ENCODE results near the gene SATL1. TPM values are rescaled to one million over a fixed set of nuclear protein-coding genes. Genes with fewer than 3 reads are reported as not detected.
"Not testable (repeated sequence)": the region's sequence is repeated elsewhere in the genome, so short reads cannot be mapped to it uniquely, and the experiment has no call there.

The SATL1 gene, protein sequence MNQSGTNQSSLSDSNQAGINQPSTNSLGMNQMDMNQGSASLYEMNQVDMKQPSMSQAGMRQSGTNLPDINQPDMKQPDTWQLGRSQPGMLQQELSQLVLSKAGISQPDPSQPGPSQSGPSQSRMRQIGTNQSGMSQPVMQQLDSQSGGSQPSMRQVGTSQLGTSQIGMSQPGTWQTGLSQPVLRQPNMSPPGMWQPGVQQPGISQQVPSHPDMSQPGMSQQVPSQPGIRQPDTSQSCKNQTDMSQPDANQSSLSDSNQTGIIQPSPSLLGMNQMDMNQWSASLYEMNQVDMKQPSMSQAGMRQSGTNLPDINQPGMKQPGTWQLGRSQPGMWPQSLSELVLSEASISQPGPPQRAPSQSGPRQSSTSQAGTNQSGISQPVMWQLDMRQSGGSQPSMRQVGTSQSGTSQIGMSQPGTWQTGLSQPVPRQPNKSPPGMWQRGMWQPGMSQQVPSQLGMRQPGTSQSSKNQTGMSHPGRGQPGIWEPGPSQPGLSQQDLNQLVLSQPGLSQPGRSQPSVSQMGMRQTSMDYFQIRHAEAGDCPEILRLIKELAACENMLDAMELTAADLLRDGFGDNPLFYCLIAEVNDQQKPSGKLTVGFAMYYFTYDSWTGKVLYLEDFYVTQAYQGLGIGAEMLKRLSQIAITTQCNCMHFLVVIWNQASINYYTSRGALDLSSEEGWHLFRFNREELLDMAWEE
- total RNA-seq: under 0.01 TPM

DNA sequence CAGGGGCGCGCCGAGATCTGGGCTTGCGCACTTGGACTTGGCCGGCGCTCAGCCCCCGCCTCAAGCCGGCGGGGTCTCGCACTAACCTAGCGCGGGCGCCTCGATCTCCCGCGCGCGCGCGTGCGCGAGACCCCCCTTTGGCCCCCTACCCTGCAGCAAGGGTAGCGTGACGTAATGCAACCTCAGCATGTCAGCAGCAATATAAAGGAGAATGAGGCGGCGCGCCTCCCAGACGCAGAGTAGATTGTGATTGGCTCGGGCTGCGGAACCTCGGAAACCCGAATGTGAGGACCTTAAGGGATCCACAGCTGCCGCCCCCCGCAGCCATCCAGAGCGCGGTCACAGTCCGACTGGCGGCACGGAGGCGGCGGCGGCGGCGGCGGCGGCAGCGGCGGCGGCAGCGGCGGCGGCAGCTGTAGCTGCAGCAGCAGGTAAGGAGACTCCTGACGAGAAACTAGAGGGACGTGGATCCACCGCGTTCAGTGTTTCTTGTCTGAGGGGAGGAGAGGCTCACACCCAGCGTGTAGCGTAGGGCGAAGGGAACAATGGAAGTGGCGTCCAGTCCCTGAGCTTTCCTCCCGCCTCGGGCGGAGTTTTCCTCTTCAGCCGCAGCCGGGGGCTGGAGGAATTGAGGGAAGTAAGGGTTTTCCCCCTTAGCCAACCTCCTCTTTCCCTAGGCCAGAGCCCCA lies at the start of gene SATL1, which contains the start of gene ZNF711:
Gene SATL1, minus strand, starts transcription at position 19 of the 689 bp plus-strand sequence. CDS start 134,811 bp downstream, outside the sequence.
Gene ZNF711, plus strand, starts transcription at position 231 of the 689 bp plus-strand sequence. CDS start 3,582 bp downstream, outside the sequence.
- peak in 2 of 3 donors; percentile 84 to 90 for DNase-seq (ENCODE audit: low read depth in 2 of 3, low spot score in 2 of 3)

DNA sequence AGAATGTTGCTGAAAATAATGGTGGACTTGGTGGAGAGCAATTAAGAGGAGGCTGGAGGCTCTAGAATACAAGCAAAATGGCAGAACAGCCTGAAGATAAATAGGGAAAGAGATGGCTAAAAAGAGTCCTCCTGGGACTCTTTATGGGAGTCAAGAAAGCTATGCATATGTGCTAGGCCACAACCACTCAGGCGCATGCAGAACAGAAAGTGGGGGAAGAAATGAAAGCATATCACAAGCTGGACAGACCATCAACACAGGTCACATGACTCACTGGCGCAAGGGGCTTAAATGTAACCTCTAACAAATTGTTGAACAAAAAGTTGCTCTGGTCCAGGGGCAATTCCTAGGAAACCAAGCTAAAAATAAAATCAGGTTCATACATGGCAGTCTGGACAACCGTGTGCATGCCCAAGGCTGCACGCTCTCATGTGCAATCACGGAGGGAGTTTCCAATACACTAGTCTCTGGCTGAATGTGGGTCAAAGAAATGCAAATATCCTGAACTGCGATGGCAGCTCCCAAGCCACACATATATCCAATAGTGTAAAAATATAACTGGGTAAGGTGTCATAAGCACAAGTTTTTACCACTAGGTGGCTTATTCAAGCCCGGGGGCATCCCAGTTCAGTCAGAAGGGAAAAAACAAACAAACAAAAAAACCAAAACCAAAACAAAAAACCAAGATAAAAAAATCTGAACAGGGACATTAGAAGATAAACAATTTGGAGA lies 45.6 kb upstream of the SATL1 start:
- DNase-seq (ENCODE audit: low read depth in 2 of 3, low spot score in 2 of 3): no peak

DNA sequence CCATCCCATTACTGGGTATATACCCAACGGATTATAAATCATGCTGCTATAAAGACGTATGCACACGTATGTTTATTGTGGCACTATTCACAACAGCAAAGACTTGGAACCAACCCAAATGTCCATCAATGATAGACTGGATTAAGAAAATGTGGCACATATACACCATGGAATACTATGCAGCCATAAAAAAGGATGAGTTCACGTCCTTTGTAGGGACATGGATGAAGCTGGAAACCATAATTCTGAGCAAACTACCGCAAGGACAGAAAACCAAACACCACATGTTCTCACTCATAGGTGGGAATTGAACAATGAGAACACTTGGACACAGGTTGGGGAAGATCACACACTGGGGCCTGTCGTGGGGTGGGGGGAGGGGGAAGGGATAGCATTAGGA lies 41.7 kb upstream of the SATL1 start:
- not testable (repeated sequence) for DNase-seq (ENCODE audit: low read depth in 2 of 3, low spot score in 2 of 3)

DNA sequence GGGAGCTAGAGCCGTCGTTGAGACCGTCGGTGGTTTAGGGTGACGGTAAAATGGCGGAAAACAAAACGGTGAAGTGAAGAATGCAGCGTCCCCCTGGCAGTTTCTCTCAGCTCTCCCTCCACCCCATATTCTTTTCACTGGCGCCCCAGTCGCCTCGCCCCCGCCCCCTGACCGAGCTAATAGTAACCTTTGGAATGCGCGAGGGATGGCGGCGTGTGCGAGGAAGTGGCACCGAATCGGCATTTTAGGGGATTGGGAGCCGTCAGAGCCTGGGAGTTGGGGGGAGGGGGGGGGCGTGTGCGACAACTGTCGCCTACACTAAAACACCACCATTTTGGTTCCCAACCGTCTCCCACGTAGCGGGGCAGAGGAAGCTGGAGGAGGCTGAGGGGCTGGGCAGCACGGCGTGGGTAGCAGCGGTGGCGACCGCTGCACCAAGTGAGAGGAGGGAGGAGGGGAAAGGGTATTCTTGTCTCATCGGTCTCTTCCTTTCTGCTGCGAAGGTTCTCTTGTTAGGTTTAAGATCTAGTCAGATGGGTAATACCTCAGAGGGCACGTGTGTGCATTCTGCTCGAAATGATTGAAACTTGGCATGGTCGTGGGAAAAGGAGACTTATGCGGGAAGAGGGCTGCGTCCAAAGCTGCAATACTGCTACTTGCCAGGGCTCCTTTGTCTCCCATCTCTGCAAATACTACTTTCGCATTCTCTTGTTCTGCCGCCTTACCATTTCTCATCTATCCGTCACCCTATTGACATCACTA lies 1.1 kb upstream of the SATL1 start:
- DNase-seq (ENCODE audit: low read depth in 2 of 3, low spot score in 2 of 3): peak in 2 of 3 donors; percentile 40 to 55

DNA sequence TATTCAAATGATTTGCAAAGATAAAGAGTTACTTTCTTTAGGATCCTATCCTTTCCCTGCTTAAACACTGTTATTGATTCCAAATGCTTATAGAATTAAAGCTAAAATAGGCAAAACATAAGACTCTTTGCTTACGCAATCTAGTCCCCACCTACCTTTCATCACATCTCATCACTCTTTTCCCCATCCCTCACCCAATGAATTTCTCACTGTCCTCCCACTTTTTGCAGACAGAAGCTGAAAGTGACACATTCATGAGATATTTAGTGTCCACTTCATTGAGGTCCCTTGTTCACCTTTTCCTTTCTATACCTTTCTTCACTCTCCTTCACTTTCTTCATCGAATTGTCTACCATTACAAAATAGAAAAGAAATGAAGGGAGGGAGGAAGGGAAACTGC lies 424 bp downstream of the SATL1 start:
- peak in 1 of 3 donors; percentile 5 for DNase-seq (ENCODE audit: low read depth in 2 of 3, low spot score in 2 of 3)

DNA sequence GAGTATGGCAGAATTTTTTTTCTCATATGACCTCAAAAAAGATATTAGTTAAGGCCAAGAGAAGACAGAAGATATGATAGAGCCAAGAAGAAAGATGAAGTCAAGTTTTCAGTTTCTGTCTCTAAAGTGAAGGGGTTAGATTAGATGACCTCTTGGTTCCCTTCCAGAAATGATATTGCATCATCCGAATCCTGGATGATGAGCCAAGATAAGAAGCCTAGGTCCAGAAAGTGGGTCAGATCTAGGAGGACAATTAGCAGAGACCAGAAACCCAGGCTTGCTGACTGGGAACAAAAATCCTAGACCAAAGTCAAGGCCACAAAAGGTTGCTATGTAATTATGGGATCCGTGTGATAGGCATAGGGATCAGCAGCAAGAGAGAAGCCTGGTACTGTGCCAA lies 20.2 kb downstream of the SATL1 start:
- DNase-seq (ENCODE audit: low read depth in 2 of 3, low spot score in 2 of 3): no peak

DNA sequence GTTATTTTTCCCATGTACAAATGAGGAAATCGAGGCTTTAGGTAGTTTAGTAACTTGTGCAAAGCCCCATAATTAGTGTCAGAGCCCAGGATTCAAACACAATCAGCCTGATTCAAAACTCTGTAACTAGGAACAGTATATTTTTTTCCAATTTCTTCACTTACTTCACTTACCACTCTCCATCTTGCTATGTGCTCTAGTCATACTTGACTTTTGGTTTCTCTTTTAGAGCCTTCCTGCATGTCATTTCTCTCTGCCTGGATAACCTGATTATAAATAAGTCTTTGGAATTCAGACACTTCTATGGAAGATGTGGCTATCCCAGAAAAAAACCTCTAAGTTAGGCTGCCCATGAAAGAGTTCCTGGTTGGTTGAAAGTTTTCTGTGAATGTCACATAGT lies 22.2 kb downstream of the SATL1 start:
- no peak for DNase-seq (ENCODE audit: low read depth in 2 of 3, low spot score in 2 of 3)

DNA sequence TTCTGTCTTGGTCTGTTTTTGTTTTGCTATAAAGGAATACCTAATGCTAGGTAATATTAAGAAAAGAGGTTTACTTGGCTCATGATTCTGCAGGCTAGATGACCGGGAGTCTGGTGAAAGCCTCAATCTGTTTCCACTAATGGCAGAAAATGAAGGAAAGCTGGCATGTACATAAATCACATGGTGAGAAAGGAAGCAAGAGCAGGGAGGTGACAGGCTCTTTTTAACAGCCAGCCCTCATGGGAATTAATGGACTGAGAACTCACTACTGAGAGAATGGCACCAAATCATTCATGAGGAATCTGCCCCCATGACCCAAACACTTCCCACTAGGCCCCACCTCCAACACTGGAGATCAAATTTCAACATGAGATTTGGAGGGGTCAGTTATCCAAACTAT lies 27.6 kb downstream of the SATL1 start:
- no peak for DNase-seq (ENCODE audit: low read depth in 2 of 3, low spot score in 2 of 3)

DNA sequence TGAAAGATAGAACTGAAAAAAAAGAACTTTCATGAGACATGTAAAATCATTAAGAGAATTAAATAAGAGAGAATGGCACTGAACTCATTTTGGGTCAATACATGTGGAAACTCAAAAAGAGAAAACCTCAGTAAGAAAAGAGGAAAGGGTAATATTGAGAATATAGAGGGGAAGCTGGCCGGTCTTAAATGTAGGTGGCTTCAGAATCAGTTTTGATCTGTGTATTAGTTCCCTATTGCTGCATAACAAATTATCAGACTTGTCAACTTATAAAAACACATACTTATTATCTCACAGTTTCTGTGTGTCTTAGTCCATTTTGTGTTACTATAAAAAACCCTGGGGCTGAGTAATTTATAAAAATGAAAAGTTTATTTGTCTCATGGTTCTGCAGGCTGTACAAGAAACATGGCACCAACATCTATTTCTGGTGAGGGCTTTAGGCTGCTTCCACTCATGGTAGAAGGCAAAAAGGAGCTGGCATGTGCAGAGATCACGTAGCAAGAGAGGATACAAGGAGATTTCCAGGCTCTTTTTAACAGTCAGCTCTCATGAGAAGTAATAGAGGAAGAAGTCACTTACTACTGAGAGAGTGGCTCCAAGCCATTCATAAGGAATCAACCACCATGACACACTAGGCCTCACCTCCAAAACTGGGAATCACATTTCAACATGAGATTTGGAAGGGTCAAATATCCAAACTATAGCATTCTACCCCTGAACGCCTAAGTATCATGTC lies 29.6 kb downstream of the SATL1 start:
- no peak for DNase-seq (ENCODE audit: low read depth in 2 of 3, low spot score in 2 of 3)

DNA sequence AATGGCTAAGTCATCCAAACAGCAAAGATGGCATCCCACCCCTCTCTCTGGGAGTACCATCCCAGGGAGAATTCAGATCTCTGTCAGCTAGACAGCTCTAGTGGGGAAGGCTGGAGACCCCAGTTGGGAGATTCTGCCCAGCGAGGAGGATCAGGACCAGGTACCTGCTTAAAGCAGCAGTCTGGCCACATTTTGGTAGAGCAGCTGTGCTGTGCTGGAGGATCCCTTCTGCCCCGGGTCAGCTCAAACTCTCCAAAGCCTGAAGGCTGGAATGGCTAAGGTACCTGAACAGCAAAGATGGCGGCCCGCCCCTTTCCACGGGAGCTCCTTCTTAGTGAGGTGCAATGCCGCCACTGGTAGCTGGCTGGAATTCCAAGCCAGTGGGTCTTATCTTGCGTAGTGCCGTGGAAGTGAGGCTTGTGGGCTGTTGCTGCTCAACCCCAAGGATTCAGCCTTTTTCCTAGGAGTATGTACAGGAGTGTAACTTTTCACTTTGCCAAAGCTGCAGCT lies 40.1 kb downstream of the SATL1 start:
- DNase-seq (ENCODE audit: low read depth in 2 of 3, low spot score in 2 of 3): no peak

DNA sequence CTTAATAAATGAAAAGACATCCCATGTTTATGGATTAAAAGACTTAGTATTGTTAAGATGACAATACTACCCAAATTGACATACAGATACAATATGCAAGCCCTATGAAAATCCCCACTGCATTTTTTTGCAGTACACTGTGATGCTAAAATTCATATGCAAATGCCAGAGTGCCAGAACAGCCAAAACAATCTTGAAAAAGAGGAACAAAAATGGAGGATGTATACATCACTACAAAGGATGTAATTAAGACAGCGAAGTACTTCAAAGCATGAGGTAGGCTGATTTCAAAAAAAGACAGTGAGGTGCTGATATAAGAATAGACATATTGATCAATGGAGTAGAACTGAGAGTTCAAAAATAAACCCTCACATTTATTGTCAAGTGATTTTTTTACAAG lies 47.3 kb downstream of the SATL1 start:
- no peak for DNase-seq (ENCODE audit: low read depth in 2 of 3, low spot score in 2 of 3)

DNA sequence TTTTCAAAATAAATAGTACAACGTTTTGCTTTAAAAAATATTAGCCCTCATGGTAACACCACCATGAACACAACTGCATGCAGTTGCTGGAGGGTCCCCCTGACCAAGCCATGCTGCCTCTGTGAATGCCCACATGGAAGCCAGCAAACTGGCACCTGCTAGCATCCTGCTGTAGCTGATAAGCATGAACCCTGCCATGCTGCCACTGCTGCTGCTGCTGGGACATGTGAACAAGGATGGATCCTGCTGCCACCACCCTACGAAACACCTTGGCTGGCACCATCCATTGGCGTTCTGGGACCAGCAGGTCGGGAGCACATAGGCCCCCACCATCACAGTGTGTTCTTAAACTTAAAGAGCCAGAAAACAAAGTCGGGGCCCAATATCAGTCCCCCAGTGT lies 83.9 kb downstream of the SATL1 start:
- no peak for DNase-seq (ENCODE audit: low read depth in 2 of 3, low spot score in 2 of 3)

DNA sequence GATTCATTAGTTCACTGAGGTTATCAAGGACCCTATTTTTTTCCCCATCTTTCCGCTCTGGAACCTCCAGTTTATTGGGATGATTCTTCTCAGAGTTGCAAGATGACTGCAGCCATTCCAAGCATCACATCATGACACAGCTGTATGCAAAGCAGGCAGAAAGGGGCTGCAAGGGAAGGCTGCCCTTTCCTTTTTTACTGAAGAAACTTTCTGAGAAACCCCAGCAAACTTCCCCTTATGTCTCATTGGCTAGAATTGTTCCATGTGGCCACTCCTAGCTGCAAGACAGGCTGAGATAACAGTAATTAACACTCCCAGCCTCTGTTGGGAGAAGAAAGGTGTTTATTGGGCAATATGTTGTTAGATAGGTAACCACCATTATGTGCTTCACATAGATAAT lies 102.6 kb downstream of the SATL1 start:
- DNase-seq (ENCODE audit: low read depth in 2 of 3, low spot score in 2 of 3): no peak

DNA sequence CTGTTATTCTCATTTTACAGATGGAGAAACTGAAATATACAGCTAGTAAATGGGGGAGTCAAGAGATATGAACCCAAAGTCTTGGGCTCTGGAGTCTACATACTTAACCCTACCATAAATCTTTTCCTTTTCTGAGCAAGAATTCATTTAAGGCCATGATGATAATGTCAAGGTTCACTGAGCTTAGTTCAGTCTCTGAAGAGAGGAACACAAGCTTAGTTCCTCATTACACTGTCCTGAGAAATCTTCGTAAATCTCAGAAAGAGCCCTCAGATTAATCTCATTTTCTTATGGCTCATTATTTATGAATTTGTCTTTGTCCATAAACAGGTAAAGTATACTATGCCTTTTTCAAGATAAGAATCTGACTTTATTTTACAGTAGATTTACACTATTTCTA lies 104.2 kb downstream of the SATL1 start:
- no peak for DNase-seq (ENCODE audit: low read depth in 2 of 3, low spot score in 2 of 3)

DNA sequence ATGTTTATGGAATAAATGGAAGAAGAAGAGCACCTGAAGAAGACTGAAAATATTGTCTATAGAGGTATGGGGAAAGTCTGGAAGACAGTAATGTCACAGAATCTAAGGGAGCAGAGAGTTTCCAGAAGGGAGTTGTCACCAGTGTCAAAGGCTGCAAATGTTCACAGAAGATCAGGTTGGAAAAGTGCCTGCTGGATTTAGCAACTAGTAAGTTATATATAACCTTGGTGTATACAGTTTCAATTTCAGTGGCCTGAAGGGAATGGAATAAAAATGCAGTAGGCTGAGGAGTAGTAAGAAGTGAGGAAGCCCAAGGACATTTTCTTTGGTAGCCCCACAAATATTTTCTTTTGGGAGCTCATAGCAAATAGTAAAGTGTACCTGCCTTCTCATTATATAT lies 107.2 kb downstream of the SATL1 start:
- DNase-seq (ENCODE audit: low read depth in 2 of 3, low spot score in 2 of 3): no peak

DNA sequence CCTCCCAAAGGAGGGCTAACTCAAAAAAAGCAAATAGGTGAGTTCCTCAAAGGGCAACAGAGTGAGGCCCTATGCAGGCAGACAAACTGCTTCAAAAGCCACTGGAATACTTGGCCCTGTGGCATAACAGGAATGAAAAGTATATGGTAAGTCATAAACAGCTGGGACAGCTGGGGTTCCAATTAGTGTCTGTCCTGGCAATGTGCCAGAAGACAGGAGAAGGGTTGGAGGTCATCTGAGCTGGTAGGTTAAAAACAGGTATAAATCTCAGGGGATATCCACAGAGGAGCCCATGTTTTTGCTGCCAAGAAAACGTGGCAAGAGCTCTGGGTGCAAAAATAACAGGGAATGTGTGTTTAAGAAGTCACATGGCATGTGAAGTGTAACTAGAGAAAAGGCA lies 128.3 kb downstream of the SATL1 start:
- no peak for DNase-seq (ENCODE audit: low read depth in 2 of 3, low spot score in 2 of 3)

DNA sequence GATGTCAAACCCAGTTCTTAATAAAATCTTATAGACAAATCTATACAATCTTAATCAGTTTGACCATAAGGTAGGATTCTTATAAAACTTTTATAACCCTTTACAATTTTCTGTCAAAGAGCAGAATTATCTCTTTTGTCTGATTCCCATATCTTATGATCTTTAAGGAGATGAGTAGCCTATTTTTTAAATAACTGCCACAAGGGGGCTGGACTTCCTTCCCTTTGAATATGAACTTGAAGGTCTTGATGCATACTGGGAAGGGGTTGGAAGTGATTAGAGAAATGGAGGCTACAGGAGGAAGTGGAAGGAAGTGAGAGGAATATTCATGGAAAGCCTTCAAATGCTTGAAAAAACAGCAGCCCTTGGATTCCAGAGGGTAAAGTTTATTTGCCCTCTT lies 128.8 kb downstream of the SATL1 start:
- DNase-seq (ENCODE audit: low read depth in 2 of 3, low spot score in 2 of 3): no peak

DNA sequence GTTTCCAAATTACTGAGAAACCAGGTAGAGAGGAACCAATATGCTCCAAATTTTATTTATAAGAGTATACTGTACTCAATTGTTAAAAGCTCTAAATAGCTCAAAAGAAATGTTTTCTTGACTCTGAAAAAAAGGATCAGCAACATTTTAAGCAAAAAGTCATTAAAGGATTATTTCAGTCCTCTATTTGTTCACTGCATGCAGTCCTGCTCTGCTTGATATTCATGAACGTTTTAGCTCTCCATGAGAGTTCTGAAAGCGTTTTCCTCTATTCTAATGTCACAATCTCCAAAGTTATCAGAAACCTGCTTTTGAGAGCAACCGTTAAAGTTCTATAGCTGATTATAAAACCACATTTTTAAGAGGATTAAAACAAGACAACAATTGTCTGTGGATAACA lies 129.4 kb downstream of the SATL1 start:
- no peak for DNase-seq (ENCODE audit: low read depth in 2 of 3, low spot score in 2 of 3)

DNA sequence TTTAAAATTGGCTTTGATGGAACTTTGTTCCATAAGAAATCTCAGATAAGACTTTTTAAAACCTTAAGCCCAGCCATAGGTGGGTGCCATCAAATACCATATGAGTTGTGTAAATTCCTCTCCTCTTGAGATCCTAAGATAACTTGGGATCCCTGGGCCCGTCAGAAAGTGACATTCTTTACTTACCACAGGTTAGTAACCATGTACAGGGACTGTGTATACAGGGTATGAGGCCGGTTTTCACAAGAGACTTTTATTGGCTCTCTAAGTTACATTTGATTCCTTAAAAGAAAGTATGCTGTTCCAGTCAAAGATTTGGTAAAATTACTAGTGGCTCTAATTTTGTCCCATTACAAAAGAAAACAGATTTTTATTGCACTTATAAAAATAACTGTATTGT lies 129.8 kb downstream of the SATL1 start:
- no peak for DNase-seq (ENCODE audit: low read depth in 2 of 3, low spot score in 2 of 3)
